Measurements from ENCODE around the gene ETV3. TPM values are rescaled to one million over a fixed set of nuclear protein-coding genes. Genes with fewer than 3 reads are reported as not detected.
"Not testable (repeated sequence)": the region's sequence is repeated elsewhere in the genome, so short reads cannot be mapped to it uniquely, and the experiment has no call there.

ETV3 gene
- total and polyA plus RNA-seq, 4 donors = 12.0 to 15.5 (median 13.2) TPM

DNA sequence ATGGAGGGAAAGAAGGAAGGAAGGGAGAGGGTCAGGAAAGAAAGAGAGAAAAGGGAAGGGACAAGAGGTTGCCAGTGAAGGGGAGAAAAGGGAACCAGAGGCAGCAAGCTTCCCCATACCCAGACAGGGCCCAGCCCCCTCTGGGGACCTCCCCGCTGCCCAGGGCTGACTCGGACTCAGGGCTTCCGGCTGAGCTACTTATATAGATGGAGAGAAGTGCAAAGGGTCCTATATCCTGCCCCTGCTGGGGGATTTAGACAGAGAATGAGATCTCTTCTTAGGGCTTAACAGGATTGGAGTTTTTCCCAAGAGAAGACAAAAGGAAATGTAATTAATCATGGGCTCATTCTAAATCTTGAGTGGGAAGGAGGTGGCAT is 38.6 kb downstream of the ETV3 start, which contains the start of gene ETV3L:
ETV3L (minus strand) TSS at position 176 of the 377 bp plus-strand sequence. CDS start 285 bp downstream, outside the sequence.
- Histone ChIP-seq H3K4me3 (ENCODE audit: low read depth, low read length) (no peak within 1 kb of the TSS), H3K4me1 (ENCODE audit: control insufficient read depth, insufficient read depth, low read length) (no peaks in the 10 kb centered on the region), H3K27me3 (ENCODE audit: control insufficient read depth, insufficient read depth, low read length) (no peaks in the 10 kb centered on the region), H3K9me3 (ENCODE audit: control insufficient read depth, insufficient read depth, low read length) (no peaks in the 10 kb centered on the region), H3K36me3 (ENCODE audit: control insufficient read depth, insufficient read depth, low read length) (no peaks in the 10 kb centered on the region), H3K27ac (ENCODE audit: low read depth, low read length) (no peak within 1 kb of the TSS)
- DNase-seq (ENCODE audit: low read depth in 4 of 6, low spot score in 6 of 6) = no peak
- WGBS (ENCODE audit: insufficient coverage) = no CpG with 5 or more reads among the region's 3 CpGs

DNA sequence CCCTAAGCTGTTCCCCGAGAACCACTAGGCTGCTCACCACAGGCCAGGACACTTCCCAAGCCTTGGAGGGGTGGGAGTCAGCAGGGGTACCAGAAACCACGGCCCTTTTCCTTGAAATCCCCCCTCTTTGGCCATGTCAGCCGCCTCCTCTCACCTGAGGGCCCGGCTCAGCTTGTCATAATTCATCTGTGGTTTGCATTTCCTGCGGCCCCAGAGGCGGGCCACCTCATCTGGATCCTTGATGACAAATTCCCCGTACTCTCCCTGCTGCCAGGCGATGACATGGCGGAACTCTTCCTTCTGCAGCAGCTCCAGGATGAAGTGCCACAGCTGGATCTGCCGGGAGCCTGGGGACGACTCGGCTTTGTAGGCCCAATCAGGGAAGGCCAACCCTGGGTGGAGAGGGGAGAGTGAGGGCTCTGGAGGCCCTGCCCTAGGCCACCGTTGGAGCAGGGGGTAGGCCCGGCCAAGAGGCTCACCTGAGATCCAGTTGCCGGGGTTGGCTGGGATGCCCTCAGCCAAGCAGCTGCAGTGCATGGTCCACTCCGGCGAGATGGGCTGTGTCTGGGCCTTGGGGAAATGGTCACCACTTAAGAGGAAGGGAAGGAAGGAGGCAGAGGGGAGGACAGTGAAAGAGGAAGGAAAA is 39.1 kb downstream of the ETV3 start:
- not testable (repeated sequence) for DNase-seq (ENCODE audit: low read depth in 4 of 6, low spot score in 6 of 6); H3K36me3 ChIP-seq (ENCODE audit: control insufficient read depth, insufficient read depth, low read length); H3K4me1 ChIP-seq (ENCODE audit: control insufficient read depth, insufficient read depth, low read length); H3K27me3 ChIP-seq (ENCODE audit: control insufficient read depth, insufficient read depth, low read length); H3K9me3 ChIP-seq (ENCODE audit: control insufficient read depth, insufficient read depth, low read length); H3K27ac ChIP-seq (ENCODE audit: low read depth, low read length); H3K4me3 ChIP-seq (ENCODE audit: low read depth, low read length)
- WGBS (ENCODE audit: insufficient coverage) = 84% methylated on average over 10 of the region's 17 CpGs

DNA sequence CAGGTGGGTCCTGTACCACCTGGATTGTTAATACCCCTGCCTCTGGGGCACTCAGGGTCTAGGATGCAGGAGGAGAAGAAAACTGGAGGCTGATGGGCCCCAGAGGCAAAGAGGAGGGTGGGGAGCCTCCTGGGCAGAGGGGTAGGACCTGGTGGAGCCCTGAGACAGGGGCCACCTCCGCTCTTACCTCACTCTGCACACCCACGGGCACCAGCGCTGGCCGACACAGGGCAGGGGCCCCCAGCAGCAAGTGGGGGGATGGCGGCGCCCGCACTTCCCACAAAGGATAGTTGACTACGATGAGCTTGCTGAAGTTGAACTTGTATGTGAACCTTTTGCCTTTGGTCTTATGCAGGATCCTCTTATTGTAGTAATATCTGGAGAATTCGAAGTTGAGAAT is 39.7 kb downstream of the ETV3 start:
- H3K36me3 ChIP-seq (ENCODE audit: control insufficient read depth, insufficient read depth, low read length) = no peaks in the 10 kb centered on the region
- no peaks in the 10 kb centered on the region for H3K27me3 ChIP-seq (ENCODE audit: control insufficient read depth, insufficient read depth, low read length)
- H3K4me3 ChIP-seq (ENCODE audit: low read depth, low read length) = no peak overlapping the region
- H3K9me3 ChIP-seq (ENCODE audit: control insufficient read depth, insufficient read depth, low read length) = no peaks in the 10 kb centered on the region
- no peak overlapping the region for H3K27ac ChIP-seq (ENCODE audit: low read depth, low read length)
- WGBS (ENCODE audit: insufficient coverage) = 97% methylated on average over 9 of the region's 9 CpGs
- H3K4me1 ChIP-seq (ENCODE audit: control insufficient read depth, insufficient read depth, low read length) = peaks cover 3% of the 10 kb centered on the region
- DNase-seq (ENCODE audit: low read depth in 4 of 6, low spot score in 6 of 6) = no peak

DNA sequence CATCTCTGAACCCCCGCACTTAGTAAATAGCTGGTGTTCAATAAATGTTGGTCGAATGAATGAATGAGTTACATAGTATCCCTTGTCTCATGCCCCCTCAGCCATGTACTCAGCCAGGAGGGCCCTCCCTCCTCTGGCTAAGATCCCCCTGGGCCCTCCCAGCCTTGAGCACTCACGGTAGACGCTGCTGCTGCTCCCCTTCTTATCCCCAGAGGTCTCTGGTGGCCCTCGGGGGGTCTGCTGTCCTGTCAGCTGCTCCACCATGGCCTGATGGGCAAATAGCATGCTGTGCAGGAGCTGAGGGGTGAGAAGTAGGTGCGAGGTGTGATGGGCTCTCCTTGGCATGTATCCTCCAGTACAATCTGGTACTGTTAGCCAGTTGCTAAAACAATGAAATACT is 40.5 kb downstream of the ETV3 start:
- WGBS (ENCODE audit: insufficient coverage) = 40% methylated on average over 1 of the region's 6 CpGs
- Histone ChIP-seq H3K9me3 (ENCODE audit: control insufficient read depth, insufficient read depth, low read length) (no peaks in the 10 kb centered on the region), H3K27ac (ENCODE audit: low read depth, low read length) (no peak overlapping the region), H3K27me3 (ENCODE audit: control insufficient read depth, insufficient read depth, low read length) (no peaks in the 10 kb centered on the region), H3K36me3 (ENCODE audit: control insufficient read depth, insufficient read depth, low read length) (no peaks in the 10 kb centered on the region), H3K4me1 (ENCODE audit: control insufficient read depth, insufficient read depth, low read length) (peaks cover 9% of the 10 kb centered on the region), H3K4me3 (ENCODE audit: low read depth, low read length) (no peak overlapping the region)
- no peak for DNase-seq (ENCODE audit: low read depth in 4 of 6, low spot score in 6 of 6)

DNA sequence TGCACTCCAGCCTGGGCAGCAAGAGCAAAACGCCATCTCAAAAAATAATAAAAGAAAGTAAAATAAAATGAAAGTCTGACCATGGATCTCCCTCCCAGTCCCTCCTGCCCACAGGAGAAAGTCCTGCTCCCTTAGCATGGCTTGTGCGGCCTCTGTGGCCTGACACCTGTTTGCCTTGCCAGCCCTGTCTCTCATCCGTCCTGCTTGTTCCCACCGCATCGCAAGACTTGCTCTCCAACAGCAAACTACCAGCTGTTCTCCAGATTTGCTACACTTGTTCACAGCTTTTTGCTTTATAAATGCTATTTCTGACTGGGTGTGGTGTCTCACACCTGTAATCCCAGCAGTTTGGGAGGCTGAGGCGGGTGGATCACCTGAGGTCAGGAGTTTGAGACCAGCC is 41.3 kb downstream of the ETV3 start:
- Histone ChIP-seq H3K4me3 (ENCODE audit: low read depth, low read length) (no peak overlapping the region), H3K27me3 (ENCODE audit: control insufficient read depth, insufficient read depth, low read length) (no peaks in the 10 kb centered on the region), H3K9me3 (ENCODE audit: control insufficient read depth, insufficient read depth, low read length) (no peaks in the 10 kb centered on the region), H3K36me3 (ENCODE audit: control insufficient read depth, insufficient read depth, low read length) (no peaks in the 10 kb centered on the region), H3K4me1 (ENCODE audit: control insufficient read depth, insufficient read depth, low read length) (peaks cover 13% of the 10 kb centered on the region), H3K27ac (ENCODE audit: low read depth, low read length) (no peak overlapping the region)
- whole genome bisulfite sequencing (ENCODE audit: insufficient coverage) = 0% methylated on average over 1 of the region's 6 CpGs
- no peak for DNase-seq (ENCODE audit: low read depth in 4 of 6, low spot score in 6 of 6)

DNA sequence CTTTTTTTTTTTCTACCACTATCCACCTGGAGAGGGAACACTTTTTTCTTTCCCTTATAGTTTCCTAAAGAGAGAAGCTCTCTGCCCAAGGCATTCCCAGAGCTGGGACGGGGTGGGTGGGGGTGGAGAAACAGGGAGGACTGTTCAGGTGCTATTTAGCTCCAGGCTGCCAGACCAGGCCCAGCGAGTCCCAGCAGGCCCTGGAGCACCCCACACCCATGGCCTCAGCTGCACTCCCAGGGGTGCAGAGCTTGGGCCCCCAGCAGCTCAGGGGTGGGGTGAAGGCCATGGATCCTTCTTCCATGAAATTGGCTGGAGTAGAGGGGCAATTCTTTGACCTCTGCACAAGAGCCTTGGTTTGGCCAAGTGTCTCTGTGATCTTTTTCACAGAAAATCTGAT is 42.6 kb downstream of the ETV3 start:
- Histone ChIP-seq H3K9me3 (ENCODE audit: control insufficient read depth, insufficient read depth, low read length) (no peaks in the 10 kb centered on the region), H3K36me3 (ENCODE audit: control insufficient read depth, insufficient read depth, low read length) (no peaks in the 10 kb centered on the region), H3K27me3 (ENCODE audit: control insufficient read depth, insufficient read depth, low read length) (no peaks in the 10 kb centered on the region), H3K4me1 (ENCODE audit: control insufficient read depth, insufficient read depth, low read length) (peaks cover 20% of the 10 kb centered on the region), H3K27ac (ENCODE audit: low read depth, low read length) (no peak overlapping the region), H3K4me3 (ENCODE audit: low read depth, low read length) (no peak overlapping the region)
- 83% methylated on average over 1 of the region's 2 CpGs for WGBS (ENCODE audit: insufficient coverage)
- no peak for DNase-seq (ENCODE audit: low read depth in 4 of 6, low spot score in 6 of 6)

DNA sequence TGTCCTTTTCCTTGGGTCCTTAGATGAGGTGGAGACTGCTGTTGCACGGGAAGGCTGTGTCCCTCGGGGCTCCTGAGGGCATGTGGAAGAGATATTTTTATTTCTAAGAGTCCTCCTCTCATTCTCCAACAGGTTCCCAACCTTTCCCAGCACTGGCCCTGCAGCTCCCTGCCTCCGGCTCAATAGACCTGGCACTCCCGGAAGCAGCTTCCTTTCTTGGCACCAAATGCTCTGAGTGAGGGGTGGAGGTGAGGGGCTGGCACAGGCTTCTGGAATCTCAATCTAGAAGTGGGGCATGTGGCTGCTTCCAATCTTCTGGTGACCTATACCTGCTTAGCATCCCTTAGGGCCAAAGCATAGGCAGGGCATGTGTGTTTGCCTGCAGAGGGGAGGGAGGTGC is 43.1 kb downstream of the ETV3 start:
- H3K4me3 ChIP-seq (ENCODE audit: low read depth, low read length) = no peak overlapping the region
- WGBS (ENCODE audit: insufficient coverage) = 83% methylated on average over 1 of the region's 4 CpGs
- H3K4me1 ChIP-seq (ENCODE audit: control insufficient read depth, insufficient read depth, low read length) = peaks cover 25% of the 10 kb centered on the region
- H3K36me3 ChIP-seq (ENCODE audit: control insufficient read depth, insufficient read depth, low read length) = no peaks in the 10 kb centered on the region
- H3K27ac ChIP-seq (ENCODE audit: low read depth, low read length) = no peak overlapping the region
- no peak for DNase-seq (ENCODE audit: low read depth in 4 of 6, low spot score in 6 of 6)
- H3K9me3 ChIP-seq (ENCODE audit: control insufficient read depth, insufficient read depth, low read length) = no peaks in the 10 kb centered on the region
- no peaks in the 10 kb centered on the region for H3K27me3 ChIP-seq (ENCODE audit: control insufficient read depth, insufficient read depth, low read length)

DNA sequence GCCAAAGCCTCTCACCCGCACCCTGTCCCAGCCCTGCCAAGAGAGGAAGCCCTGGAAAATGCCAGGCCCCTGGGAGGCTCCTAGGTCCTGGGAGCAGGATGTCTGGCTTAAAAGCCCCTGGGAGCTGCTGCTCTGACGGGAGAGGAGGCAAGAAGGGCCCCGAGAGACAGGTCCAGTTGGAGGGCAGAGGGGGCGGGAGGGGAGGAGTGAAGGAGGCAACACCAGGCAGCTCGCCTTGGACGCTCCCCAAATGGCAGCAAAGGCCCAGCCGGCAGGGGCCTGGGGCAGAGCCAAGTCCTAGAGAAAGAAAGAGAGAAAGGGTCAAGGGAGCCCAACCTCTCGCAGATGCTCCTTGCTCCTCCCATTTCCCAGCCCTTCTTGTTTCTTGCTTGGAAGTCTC is 45.4 kb downstream of the ETV3 start:
- H3K27ac ChIP-seq (ENCODE audit: low read depth, low read length) = no peak overlapping the region
- no peak overlapping the region for H3K4me3 ChIP-seq (ENCODE audit: low read depth, low read length)
- no peaks in the 10 kb centered on the region for H3K36me3 ChIP-seq (ENCODE audit: control insufficient read depth, insufficient read depth, low read length)
- H3K9me3 ChIP-seq (ENCODE audit: control insufficient read depth, insufficient read depth, low read length) = no peaks in the 10 kb centered on the region
- no peaks in the 10 kb centered on the region for H3K27me3 ChIP-seq (ENCODE audit: control insufficient read depth, insufficient read depth, low read length)
- DNase-seq (ENCODE audit: low read depth in 4 of 6, low spot score in 6 of 6) = peak in 3 of 6 donors; percentile 42 to 85 (median 44)
- 30% methylated on average over 7 of the region's 8 CpGs for WGBS (ENCODE audit: insufficient coverage)
- H3K4me1 ChIP-seq (ENCODE audit: control insufficient read depth, insufficient read depth, low read length) = peaks cover 27% of the 10 kb centered on the region

DNA sequence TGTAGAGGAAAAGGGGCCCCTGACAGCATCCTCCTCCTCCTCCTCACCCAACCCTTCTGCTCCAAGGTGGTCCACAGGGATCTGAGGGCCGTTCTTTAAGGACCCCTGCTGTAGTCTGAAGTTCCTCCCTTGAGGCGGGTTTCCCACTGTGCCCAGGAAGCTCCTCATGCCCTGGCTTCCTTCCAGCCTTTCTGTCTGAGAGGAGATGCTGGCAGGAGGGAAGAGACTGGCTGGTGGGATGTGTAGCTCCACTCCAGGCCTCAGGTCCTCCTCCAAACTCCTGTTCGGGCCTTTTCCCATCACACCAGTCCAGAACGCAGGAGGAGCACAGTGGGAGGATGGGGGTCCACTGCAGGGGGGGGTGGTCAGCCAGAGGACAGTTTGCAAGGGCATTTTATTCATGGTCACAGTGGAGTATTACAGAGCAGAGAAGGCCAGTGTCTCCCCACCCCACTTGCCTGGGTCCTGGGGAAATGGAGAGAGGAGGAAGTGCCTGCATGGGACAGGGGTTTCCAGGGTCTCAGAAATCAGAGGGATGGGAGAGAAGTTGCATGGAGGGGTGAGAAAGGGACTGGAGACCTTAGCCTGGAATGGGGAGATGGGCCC is 46.4 kb downstream of the ETV3 start:
- H3K4me3 ChIP-seq (ENCODE audit: low read depth, low read length) = no peak overlapping the region
- no CpG with 5 or more reads among the region's 4 CpGs for WGBS (ENCODE audit: insufficient coverage)
- no peaks in the 10 kb centered on the region for H3K27me3 ChIP-seq (ENCODE audit: control insufficient read depth, insufficient read depth, low read length)
- H3K27ac ChIP-seq (ENCODE audit: low read depth, low read length) = no peak overlapping the region
- peak in 1 of 6 donors; percentile 21 for DNase-seq (ENCODE audit: low read depth in 4 of 6, low spot score in 6 of 6)
- H3K9me3 ChIP-seq (ENCODE audit: control insufficient read depth, insufficient read depth, low read length) = no peaks in the 10 kb centered on the region
- no peaks in the 10 kb centered on the region for H3K36me3 ChIP-seq (ENCODE audit: control insufficient read depth, insufficient read depth, low read length)
- H3K4me1 ChIP-seq (ENCODE audit: control insufficient read depth, insufficient read depth, low read length) = peaks cover 27% of the 10 kb centered on the region

DNA sequence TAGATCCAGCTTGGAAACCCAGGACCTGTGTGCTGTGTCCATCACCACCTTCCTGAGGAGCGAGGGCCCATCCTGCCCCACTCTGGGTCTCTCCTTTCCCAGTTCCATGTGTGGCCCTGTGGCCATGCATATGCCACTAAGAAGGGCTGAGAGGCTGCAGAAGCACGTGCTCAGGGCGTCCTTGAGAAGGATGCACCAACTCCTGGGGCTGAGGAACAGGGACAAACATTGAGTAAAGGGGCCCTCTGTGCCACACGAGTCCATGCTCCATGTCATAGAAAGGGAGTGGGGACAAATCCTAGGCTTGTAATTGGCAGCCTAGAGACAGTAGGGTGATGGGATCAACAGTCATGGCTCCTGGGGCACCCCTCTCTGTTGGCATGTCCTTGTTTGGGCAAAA is 47.0 kb downstream of the ETV3 start:
- no peak overlapping the region for H3K4me3 ChIP-seq (ENCODE audit: low read depth, low read length)
- no peaks in the 10 kb centered on the region for H3K36me3 ChIP-seq (ENCODE audit: control insufficient read depth, insufficient read depth, low read length)
- no peaks in the 10 kb centered on the region for H3K27me3 ChIP-seq (ENCODE audit: control insufficient read depth, insufficient read depth, low read length)
- 88% methylated on average over 3 of the region's 4 CpGs for WGBS (ENCODE audit: insufficient coverage)
- H3K4me1 ChIP-seq (ENCODE audit: control insufficient read depth, insufficient read depth, low read length) = peaks cover 27% of the 10 kb centered on the region
- DNase-seq (ENCODE audit: low read depth in 4 of 6, low spot score in 6 of 6) = no peak
- H3K9me3 ChIP-seq (ENCODE audit: control insufficient read depth, insufficient read depth, low read length) = no peaks in the 10 kb centered on the region
- no peak overlapping the region for H3K27ac ChIP-seq (ENCODE audit: low read depth, low read length)

Data from spinal cord (tissue), 10 donors.